Tibial nerve (tissue), 4 donors: ENCODE measurements around the gene RPTOR.

Experiments
- CTCF ChIP-seq, 5 experiments: fragments of 200-600 bp in 3 of 5; fragments of 450-650 bp in 2 of 5; sonication (generic) in 3 of 5; IDR thresholded peaks; one replicate each; pipeline ENCODE4 v1.5.1; 2016 to 2019; ENCODE audit warnings: antibody characterized with exemption in 5 of 5, mild to moderate bottlenecking in 3 of 5, moderate library complexity in 2 of 5
- EP300 ChIP-seq, 2 donors: sonication (generic); formaldehyde crosslinking; IDR thresholded peaks; one replicate each; pipeline ENCODE4 v1.6.1; 2017; ENCODE audit warnings: antibody characterized with exemption in 2 of 2, mild to moderate bottlenecking in 1 of 2
- POLR2A ChIP-seq, 2 donors: fragments of 450-650 bp; IDR thresholded peaks; one replicate each; pipeline ENCODE4 v1.6.1; 2017; ENCODE audit warnings: antibody characterized with exemption in 2 of 2, mild to moderate bottlenecking in 2 of 2, moderate library complexity in 2 of 2

- TF ChIP-seq CTCF (IDR thresholded peaks at IDR 0.05) (no peak), POLR2A (IDR thresholded peaks at IDR 0.05) (no peak), EP300 (IDR thresholded peaks at IDR 0.05) (no peak)
Measured at GRCh38 chr17:80719449-80719848, 174.8 kb downstream of the RPTOR start.
